AG04449 (cell line): Measurements from ENCODE around the gene PRR7.

Experiments
- CTCF ChIA-PET: fragments of 350-600 bp; formaldehyde crosslinking; extraction: SDS; loops from one replicate; lab custom pipeline; 2021; ENCODE audit warnings: antibody characterized with exemption; lab: Yijun Ruan, JAX
- POLR2A ChIA-PET: fragments of 400-600, 350-600 bp; formaldehyde crosslinking; extraction: SDS; loops from one replicate; lab custom pipeline; 2020; ENCODE audit warnings: antibody characterized with exemption, inconsistent platforms; lab: Yijun Ruan, JAX
- DNase-seq: peaks from one replicate; pipeline ENCODE4 v3.0.0-alpha.2; 2010; ENCODE audit warnings: low read depth, low spot score
- H3K4me3 ChIP-seq: 2 replicates; pipeline ENCODE4 v1.5.1; 2011; ENCODE audit warnings: low read depth, mild to moderate bottlenecking, control low read depth, low read length
- CTCF ChIP-seq: IDR thresholded peaks from one replicate; pipeline ENCODE4 v1.5.1; 2011; ENCODE audit warnings: mild to moderate bottlenecking, moderate library complexity, low read length, control low read depth, inconsistent platforms; ENCODE audit not compliant: insufficient read depth; ENCODE audit errors: missing control alignments

Gene PRR7

GRCh38 chr5:177491983-177492746 lies 45.6 kb downstream of the PRR7 start:
- ChIA-PET POLR2A (interaction anchor here (0.7 to 15.7 kb wide), 4 partner anchors 14 to 44 kb away, joined by 3 to 401 read pairs (median 4); partner anchors contain the start of gene DBN1), CTCF (interaction anchor here (0.9 to 16.4 kb wide), 7 partner anchors 9 to 102 kb away, joined by 3 to 261 read pairs (median 8); partner anchors contain the start of gene DBN1)
- no peak for TF ChIP-seq CTCF
- no peak overlapping the region; the same call in 1 of the 2 replicates for H3K4me3 ChIP-seq
- DNase-seq = no peak

DNA sequence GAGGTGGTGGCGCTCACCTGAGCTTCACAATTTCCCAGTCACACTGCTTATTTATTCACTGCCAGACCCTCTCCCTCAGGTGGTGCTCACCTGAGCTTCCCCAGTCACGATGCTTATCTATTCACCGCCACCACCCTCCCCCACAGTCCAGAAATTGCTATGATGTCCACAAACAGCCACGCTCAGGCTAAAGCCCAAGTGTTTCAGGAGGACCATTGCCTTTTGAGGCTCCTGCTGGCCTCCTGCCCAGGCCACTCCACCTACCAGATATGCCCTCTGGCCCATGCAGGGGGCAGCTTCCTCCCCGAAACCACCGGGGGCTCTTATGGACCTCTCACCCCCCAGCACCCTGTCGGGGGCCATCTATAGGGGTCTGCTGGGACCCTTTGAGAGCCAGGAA lies 46.2 kb downstream of the PRR7 start:
- no peak overlapping the region; the same call in 1 of the 2 replicates for H3K4me3 ChIP-seq
- POLR2A ChIA-PET = interaction anchor here (0.7 to 15.7 kb wide), 4 partner anchors 14 to 45 kb away, joined by 3 to 401 read pairs (median 4); partner anchors contain the start of gene DBN1

DNA sequence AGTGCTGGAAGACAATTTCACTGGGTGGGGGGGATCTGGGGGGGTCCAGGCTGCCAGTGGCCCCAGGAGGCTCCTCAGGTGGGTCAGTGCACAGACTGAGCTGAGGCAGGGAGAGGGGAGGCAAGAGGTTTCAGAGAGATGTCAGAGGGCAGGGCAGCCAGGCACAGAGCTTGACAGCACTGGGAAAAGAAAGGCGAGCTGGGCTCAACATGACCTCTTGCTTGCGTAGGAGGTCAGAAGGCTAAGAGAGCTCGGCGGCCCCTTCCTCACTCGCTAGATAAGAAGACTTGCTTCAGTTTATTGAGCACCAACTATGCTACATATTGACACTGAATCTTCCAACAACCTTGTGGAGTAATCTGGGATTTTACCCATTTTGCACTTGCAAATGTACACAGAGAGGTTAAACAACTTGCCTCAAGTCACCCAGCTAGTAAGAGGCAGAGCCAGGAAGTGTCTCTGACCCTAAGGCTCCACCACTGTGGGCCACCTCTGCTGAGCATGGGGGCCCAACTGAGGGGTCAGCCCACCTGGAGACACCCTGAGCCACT lies 47.3 kb downstream of the PRR7 start:
- no peak for DNase-seq
- ChIA-PET POLR2A (interaction anchor here (1.2 to 15.7 kb wide), 6 partner anchors 15 to 60 kb away, joined by 4 to 401 read pairs (median 6); partner anchors contain the start of genes DBN1 and DOK3), CTCF (interaction anchor here (1.2 to 16.4 kb wide), 5 partner anchors 8 to 103 kb away, joined by 3 to 261 read pairs (median 8); partner anchors contain the start of gene DBN1)
- H3K4me3 ChIP-seq = peak overlapping the region; percentile 93
- no peak for TF ChIP-seq CTCF

More for the DNA sequence above, 46.2 kb downstream of the PRR7 start:
- CTCF ChIA-PET = interaction anchor here (0.9 to 16.4 kb wide), 7 partner anchors 9 to 102 kb away, joined by 3 to 261 read pairs (median 8); partner anchors contain the start of gene DBN1
- DNase-seq = no peak
- TF ChIP-seq CTCF = no peak

GRCh38 chr5:177494346-177495195 lies 48.0 kb downstream of the PRR7 start:
- POLR2A ChIA-PET = interaction anchor here (0.9 to 15.7 kb wide), 14 partner anchors 15 to 185 kb away, joined by 3 to 401 read pairs (median 6); partner anchors contain the start of genes DBN1, DOK3 and TMED9
- H3K4me3 ChIP-seq = peak overlapping the region; percentile 93
- DNase-seq = no peak
- CTCF ChIA-PET = interaction anchor here (0.9 to 16.4 kb wide), 9 partner anchors 8 to 382 kb away, joined by 3 to 261 read pairs (median 4); partner anchors contain the start of gene DBN1
- peak; percentile 69 for TF ChIP-seq CTCF

GRCh38 chr5:177495243-177496060 lies 48.8 kb downstream of the PRR7 start:
- CTCF ChIA-PET = interaction anchor here (0.6 to 16.4 kb wide), 14 partner anchors 9 to 383 kb away, joined by 3 to 261 read pairs (median 4); partner anchors contain the start of genes DBN1 and DDX41
- no peak for TF ChIP-seq CTCF
- DNase-seq = peak; percentile 78
- H3K4me3 ChIP-seq = peak overlapping the region; percentile 93
- POLR2A ChIA-PET = interaction anchor here (0.8 to 15.7 kb wide), 22 partner anchors 12 to 186 kb away, joined by 3 to 401 read pairs (median 6); partner anchors contain the start of genes DBN1, DOK3 and TMED9
